CD4-positive, alpha-beta memory T cell (primary cell): ENCODE data around the gene CD2AP. TPM values are rescaled to one million over a fixed set of nuclear protein-coding genes. Genes with fewer than 3 reads are reported as not detected.

Experiments
- CTCF ChIA-PET: fragments of 350-600 bp; sonication (Branson Sonifier 250); formaldehyde crosslinking; loops from one replicate; lab custom pipeline; 2021; ENCODE audit warnings: inconsistent platforms; ENCODE audit not compliant: partially characterized antibody; lab: Charles Lee
- POLR2A ChIA-PET: fragments of 350-600 bp; sonication (Branson Sonifier 250); formaldehyde crosslinking; loops from one replicate; lab custom pipeline; 2021; ENCODE audit not compliant: partially characterized antibody; lab: Charles Lee
- DNase-seq, 5 donors: peaks; one replicate each; pipeline versions ENCODE4 v3.0.0 to v3.0.0-alpha.2; 2020 to 2022; ENCODE audit warnings: mixed read lengths in 1 of 5
- H3K27ac ChIP-seq: one replicate; pipeline ENCODE4 v1.7.0; 2013; ENCODE audit warnings: low read depth, low read length
- H3K27me3 ChIP-seq: 2 replicates; pipeline ENCODE4 v1.7.0; 2013; ENCODE audit warnings: mild to moderate bottlenecking, low read length, moderate library complexity; ENCODE audit not compliant: insufficient read depth
- H3K36me3 ChIP-seq: 2 replicates; pipeline ENCODE4 v1.7.0; 2013; ENCODE audit warnings: mild to moderate bottlenecking, low read length, moderate library complexity; ENCODE audit not compliant: insufficient read depth
- H3K4me1 ChIP-seq: 2 replicates; pipeline ENCODE4 v1.7.0; 2013; ENCODE audit warnings: mild to moderate bottlenecking, low read length, moderate library complexity; ENCODE audit not compliant: insufficient read depth
- H3K4me3 ChIP-seq, 2 donors: one replicate each; pipeline ENCODE4 v1.7.0; 2013; ENCODE audit warnings: low read length in 2 of 2, mild to moderate bottlenecking in 1 of 2
- H3K9me3 ChIP-seq, 2 donors: one replicate each; pipeline ENCODE4 v1.7.0; 2013; ENCODE audit warnings: low read length in 2 of 2, control low read depth in 1 of 2; ENCODE audit not compliant: control insufficient read depth in 1 of 2
- H3K27ac Mint-ChIP-seq, 7 donors: one replicate each; pipeline ENCODE4 v1.8.0; 2020 to 2021; ENCODE audit warnings: mixed read lengths in 7 of 7, mild to moderate bottlenecking in 6 of 7, inconsistent platforms in 3 of 7, moderate library complexity in 3 of 7
- H3K27me3 Mint-ChIP-seq, 2 donors: one replicate each; pipeline ENCODE4 v1.8.0; 2020 to 2021; ENCODE audit warnings: mixed read lengths in 2 of 2
- H3K36me3 Mint-ChIP-seq, 2 donors: one replicate each; pipeline ENCODE4 v1.8.0; 2020 to 2021; ENCODE audit warnings: mixed read lengths in 2 of 2, inconsistent platforms in 1 of 2, mild to moderate bottlenecking in 1 of 2
- H3K4me1 Mint-ChIP-seq, 4 donors: one replicate each; pipeline ENCODE4 v1.8.0; 2020 to 2021; ENCODE audit warnings: mixed read lengths in 4 of 4, mild to moderate bottlenecking in 1 of 4
- H3K4me3 Mint-ChIP-seq, 8 donors: one replicate each; pipeline ENCODE4 v1.8.0; 2020 to 2021; ENCODE audit warnings: mixed read lengths in 8 of 8, mild to moderate bottlenecking in 7 of 8, moderate library complexity in 6 of 8, inconsistent platforms in 3 of 8
- H3K9me3 Mint-ChIP-seq, 8 donors: one replicate each; pipeline ENCODE4 v1.8.0; 2020 to 2021; ENCODE audit warnings: mixed read lengths in 8 of 8, mild to moderate bottlenecking in 5 of 8, inconsistent platforms in 3 of 8, moderate library complexity in 1 of 8
- intact Hi-C: fragments of 100-400 bp; cut with micrococcal nuclease; formaldehyde crosslinking; loops from one replicate; pipeline ENCODE4 v1.15.1; 2023
- polyA plus RNA-seq, 2 donors: library from polyadenylated mRNA; unstranded; fragments of 300-500 nt; fragmentation: Illumina TruSeq; gene quantifications; one replicate each; pipeline ENCODE4 v1.2.3, GENCODE V29; 2021
- total RNA-seq, 2 experiments: library from RNA; stranded (reverse); gene quantifications; one replicate each; pipeline ENCODE4 v1.2.3, GENCODE V29; 2021

The CD2AP gene, protein sequence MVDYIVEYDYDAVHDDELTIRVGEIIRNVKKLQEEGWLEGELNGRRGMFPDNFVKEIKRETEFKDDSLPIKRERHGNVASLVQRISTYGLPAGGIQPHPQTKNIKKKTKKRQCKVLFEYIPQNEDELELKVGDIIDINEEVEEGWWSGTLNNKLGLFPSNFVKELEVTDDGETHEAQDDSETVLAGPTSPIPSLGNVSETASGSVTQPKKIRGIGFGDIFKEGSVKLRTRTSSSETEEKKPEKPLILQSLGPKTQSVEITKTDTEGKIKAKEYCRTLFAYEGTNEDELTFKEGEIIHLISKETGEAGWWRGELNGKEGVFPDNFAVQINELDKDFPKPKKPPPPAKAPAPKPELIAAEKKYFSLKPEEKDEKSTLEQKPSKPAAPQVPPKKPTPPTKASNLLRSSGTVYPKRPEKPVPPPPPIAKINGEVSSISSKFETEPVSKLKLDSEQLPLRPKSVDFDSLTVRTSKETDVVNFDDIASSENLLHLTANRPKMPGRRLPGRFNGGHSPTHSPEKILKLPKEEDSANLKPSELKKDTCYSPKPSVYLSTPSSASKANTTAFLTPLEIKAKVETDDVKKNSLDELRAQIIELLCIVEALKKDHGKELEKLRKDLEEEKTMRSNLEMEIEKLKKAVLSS
- total RNA-seq (10 to 100 TPM; 25.7 to 25.8 TPM), polyA plus RNA-seq (1 to 10 TPM; 3.5 to 8.4 TPM)

DNA sequence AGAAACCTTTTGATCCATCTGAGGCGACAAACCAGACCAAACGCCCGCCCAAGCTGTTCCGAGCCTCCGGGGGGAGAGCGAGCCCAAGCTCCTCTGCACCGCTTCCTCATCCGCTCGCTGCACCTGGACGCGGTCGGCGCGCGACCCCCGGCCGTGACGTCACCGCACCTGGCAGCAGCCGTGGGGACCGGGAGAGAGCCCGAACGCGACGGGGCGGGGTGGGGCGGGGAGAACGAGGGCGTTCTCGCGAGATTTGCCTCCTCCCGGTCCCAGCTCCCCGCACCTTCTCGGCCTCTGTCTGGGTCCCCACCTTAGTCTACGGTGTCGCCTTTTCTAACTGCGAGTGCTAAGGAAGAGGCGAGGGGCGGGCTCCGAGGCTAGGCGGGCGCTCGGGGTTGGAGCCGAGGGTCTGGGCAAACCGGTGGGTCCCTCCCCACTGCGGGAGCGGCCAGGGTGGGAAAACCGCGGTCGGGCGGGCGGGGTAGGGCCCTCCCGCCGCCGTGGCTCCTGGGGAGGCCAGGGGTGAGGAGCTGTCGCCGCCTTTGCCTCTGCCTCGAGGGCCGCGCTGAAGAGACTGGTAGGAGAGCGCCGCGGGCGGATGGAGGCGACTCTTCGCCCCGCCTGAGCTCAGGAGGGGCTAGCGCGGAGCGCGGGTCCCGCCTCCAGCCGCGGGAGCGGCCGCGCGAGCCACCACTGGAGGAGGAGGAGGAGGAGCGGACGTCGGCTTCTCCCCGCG lies at the start of gene CD2AP:
TSS of gene CD2AP (plus strand) at position 293 of the 736 bp plus-strand sequence. CDS start 456 bp downstream, outside the sequence.
- intact Hi-C loops, result loop anchor here (1.0 to 5.0 kb wide), 3 partner anchors 63 to 1985 kb away; partner anchors contain the start of genes CENPQ and MMUT
- H3K27me3 ChIP-seq, result no peaks in the 10 kb centered on the region
- Mint-ChIP-seq H3K27ac (peak within 1 kb of the TSS; percentile 96 to 99 (median 98)), H3K36me3 (peaks cover 0 to 10% of the 10 kb centered on the region in 2 donors), H3K27me3 (no peaks in the 10 kb centered on the region), H3K9me3 (peaks cover 0 to 1% (median 0%) of the 10 kb centered on the region in 8 donors), H3K4me3 (peak within 1 kb of the TSS; percentile 92 to 100 (median 97)), H3K4me1 (peaks cover 22 to 47% (median 33%) of the 10 kb centered on the region in 4 donors)
- H3K4me1 ChIP-seq, result peaks cover 36% of the 10 kb centered on the region
- no peaks in the 10 kb centered on the region for H3K36me3 ChIP-seq
- CTCF ChIA-PET, result interaction anchor here (0.8 to 3.0 kb wide), 7 partner anchors 9 to 154 kb away, joined by 3 to 11 read pairs (median 4); no protein-coding TSS in a partner anchor
- no peaks in the 10 kb centered on the region for H3K9me3 ChIP-seq
- H3K27ac ChIP-seq, result peak within 1 kb of the TSS; percentile 89
- DNase-seq, result peak; percentile 90 to 94 (median 92)
- peak within 1 kb of the TSS; percentile 74 to 88 for H3K4me3 ChIP-seq
- POLR2A ChIA-PET, result interaction anchor here (0.7 to 2.9 kb wide), 20 partner anchors 9 to 1984 kb away, joined by 3 to 39 read pairs (median 4); no protein-coding TSS in a partner anchor

DNA sequence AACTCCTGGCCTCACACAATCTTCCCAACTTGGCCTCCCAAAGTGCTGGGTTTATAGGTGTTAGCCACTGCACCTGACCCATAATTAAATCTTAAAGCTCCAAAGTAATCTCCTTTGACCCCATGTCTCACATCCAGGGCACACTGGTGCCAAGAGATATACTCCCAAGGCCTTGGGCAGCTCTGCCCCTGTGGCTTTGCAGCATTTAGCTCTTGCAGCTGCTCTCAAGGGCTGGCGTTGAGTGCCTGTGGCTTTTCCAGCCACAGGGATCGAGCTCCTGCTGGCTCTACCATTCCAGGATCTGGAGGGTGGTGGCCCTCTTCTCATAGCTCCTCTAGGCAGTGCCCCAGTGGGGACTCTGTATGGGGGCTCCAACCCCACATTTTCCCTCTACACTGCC lies 49.3 kb upstream of the CD2AP start:
- H3K9me3 Mint-ChIP-seq, result peaks cover 2 to 38% (median 31%) of the 10 kb centered on the region in 8 donors

DNA sequence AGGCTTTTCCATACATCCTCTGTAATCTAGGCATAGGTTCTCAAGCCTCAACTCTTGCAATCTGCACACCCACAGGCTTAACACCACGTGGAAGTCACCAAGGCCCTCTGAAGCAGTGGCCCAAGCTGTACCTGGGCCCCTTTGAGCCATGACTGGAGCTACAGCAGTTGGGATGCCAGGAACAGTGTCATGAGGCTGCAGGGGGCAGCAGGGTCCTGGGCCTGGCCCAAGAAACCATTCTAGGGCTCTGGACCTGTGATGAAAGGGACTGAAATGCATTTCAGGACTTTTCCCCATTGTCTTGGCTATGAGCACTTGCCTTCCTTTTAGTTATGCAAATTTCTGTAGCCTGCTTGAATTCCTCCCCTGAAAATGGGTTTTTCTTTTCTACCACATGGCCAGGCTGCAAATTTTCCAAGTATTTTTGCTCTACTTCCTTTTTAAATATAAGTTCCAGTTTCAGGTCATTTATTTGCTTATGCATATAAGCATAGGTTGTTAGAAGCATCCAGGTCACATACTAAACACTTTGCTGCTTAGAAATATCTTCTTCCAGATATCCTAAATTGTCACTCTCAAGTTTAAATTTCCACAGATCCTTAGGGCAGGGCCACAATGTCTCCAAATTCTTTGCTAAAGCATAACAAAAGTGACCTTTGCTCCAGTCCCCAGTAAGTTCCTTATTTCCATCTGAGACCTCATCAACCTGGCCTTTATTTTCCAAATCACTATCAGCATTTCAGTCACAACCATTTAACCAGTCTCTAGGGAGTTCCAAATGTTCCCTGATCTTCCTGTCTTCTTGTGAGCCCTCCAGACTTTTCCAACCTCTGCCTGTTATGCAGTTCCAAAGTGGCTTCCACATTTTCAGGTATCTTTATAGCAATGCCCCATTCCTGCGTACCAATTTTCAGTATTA lies 48.6 kb upstream of the CD2AP start:
- no peaks in the 10 kb centered on the region for H3K4me1 Mint-ChIP-seq
- intact Hi-C loops, result no loop called here
- ChIA-PET CTCF (no interaction called here), POLR2A (no interaction called here)
- DNase-seq, result no peak
- H3K9me3 Mint-ChIP-seq, result peaks cover 2 to 38% (median 31%) of the 10 kb centered on the region in 8 donors
- peaks cover 3 to 10% of the 10 kb centered on the region in 2 donors for H3K36me3 Mint-ChIP-seq
- H3K27ac Mint-ChIP-seq, result no peak overlapping the region
- no peaks in the 10 kb centered on the region for H3K36me3 ChIP-seq
- no peak overlapping the region for H3K4me3 ChIP-seq
- H3K4me3 Mint-ChIP-seq, result no peak overlapping the region
- no peak overlapping the region for H3K27ac ChIP-seq
- peaks cover 0 to 3% of the 10 kb centered on the region in 2 donors for H3K9me3 ChIP-seq
- no peaks in the 10 kb centered on the region for H3K27me3 ChIP-seq
- peaks cover 0 to 2% of the 10 kb centered on the region in 2 donors for H3K27me3 Mint-ChIP-seq
- no peaks in the 10 kb centered on the region for H3K4me1 ChIP-seq

More for the DNA sequence above, 49.3 kb upstream of the CD2AP start:
- Histone ChIP-seq H3K9me3 (peaks cover 0 to 3% of the 10 kb centered on the region in 2 donors), H3K36me3 (no peaks in the 10 kb centered on the region), H3K27me3 (no peaks in the 10 kb centered on the region), H3K4me3 (no peak overlapping the region), H3K4me1 (no peaks in the 10 kb centered on the region), H3K27ac (no peak overlapping the region)
- no peak overlapping the region for H3K4me3 Mint-ChIP-seq
- ChIA-PET POLR2A (no interaction called here), CTCF (no interaction called here)
- H3K27me3 Mint-ChIP-seq, result peaks cover 0 to 2% of the 10 kb centered on the region in 2 donors
- no peak overlapping the region for H3K27ac Mint-ChIP-seq
- no peaks in the 10 kb centered on the region for H3K4me1 Mint-ChIP-seq
- no peak for DNase-seq
- intact Hi-C loops, result no loop called here
- peaks cover 3 to 10% of the 10 kb centered on the region in 2 donors for H3K36me3 Mint-ChIP-seq

DNA sequence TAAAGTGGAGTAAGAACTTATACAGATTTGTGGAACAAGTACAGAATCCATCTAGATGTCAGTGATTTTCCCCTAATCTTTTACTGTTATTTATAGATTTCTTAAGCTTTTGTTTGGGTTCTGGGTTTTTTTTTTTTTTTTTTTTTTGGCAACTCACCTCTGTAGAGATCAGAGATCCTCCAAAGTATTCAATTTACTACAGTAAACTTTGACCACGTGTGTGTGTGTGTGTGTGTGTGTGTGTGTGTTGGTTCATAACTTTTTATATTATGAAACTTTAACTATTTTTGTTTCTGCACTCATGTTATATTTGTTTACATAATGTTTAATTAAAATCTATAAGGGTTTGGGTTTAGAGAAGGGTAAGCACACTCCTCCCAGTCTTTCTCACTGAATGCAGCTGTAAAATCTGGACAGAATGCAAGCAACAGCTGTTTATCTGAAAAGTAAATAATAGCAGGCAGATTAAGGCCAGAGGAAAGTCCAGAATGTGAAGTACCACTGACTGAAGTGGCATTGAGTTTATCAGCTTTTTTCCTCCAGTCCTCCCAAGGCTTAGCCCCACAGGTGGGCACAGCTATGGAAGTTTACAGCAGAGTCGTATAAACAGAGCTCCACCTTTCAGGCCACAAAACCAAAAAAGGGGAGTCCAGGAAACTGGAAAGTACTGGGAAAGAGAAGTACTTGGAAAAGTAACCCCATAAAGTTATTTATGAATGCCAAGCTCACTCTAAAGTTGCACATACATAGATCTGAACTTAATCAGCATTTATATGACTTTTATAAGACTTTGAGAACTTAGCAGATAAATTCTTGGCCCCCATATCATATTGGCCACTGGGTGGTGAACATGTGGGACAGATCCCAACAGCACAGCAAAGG lies 43.0 kb upstream of the CD2AP start:
- POLR2A ChIA-PET, result no interaction called here
- Mint-ChIP-seq H3K4me3 (no peak overlapping the region), H3K9me3 (peaks cover 2 to 22% (median 17%) of the 10 kb centered on the region in 8 donors), H3K4me1 (peaks cover 0 to 3% (median 0%) of the 10 kb centered on the region in 4 donors), H3K27me3 (peaks cover under 1 to 4% of the 10 kb centered on the region in 2 donors), H3K36me3 (peaks cover 1 to 8% of the 10 kb centered on the region in 2 donors), H3K27ac (no peak overlapping the region)
- H3K27me3 ChIP-seq, result no peaks in the 10 kb centered on the region
- H3K9me3 ChIP-seq, result no peaks in the 10 kb centered on the region
- intact Hi-C loops, result no loop called here
- CTCF ChIA-PET, result no interaction called here
- H3K36me3 ChIP-seq, result no peaks in the 10 kb centered on the region
- H3K4me1 ChIP-seq, result no peaks in the 10 kb centered on the region
- no peak overlapping the region for H3K4me3 ChIP-seq
- DNase-seq, result no peak
- H3K27ac ChIP-seq, result no peak overlapping the region

DNA sequence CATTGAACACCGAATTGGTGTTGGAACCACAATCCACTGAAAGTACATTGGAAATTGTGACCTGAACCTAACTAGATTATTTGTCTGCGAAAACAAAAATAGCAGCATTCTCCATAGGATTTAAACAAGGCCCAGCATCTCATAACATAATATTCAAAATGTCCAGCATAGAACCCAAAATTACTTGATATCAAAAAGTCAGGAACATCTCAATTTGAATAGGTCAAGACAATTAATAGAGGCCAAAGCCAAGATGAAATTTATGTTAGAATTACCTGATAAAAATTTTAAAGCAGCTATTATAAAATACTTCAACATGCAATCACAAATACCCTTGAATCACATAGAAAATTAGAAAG lies 42.4 kb upstream of the CD2AP start:
- Histone ChIP-seq H3K4me3 (no peak overlapping the region), H3K27ac (no peak overlapping the region), H3K27me3 (no peaks in the 10 kb centered on the region), H3K9me3 (no peaks in the 10 kb centered on the region), H3K36me3 (no peaks in the 10 kb centered on the region), H3K4me1 (no peaks in the 10 kb centered on the region)
- Mint-ChIP-seq H3K4me1 (peaks cover 0 to 3% (median 0%) of the 10 kb centered on the region in 4 donors), H3K36me3 (peaks cover 1 to 6% of the 10 kb centered on the region in 2 donors), H3K9me3 (peaks cover 2 to 18% (median 11%) of the 10 kb centered on the region in 8 donors), H3K27ac (no peak overlapping the region), H3K4me3 (no peak overlapping the region), H3K27me3 (peaks cover 1 to 4% of the 10 kb centered on the region in 2 donors)
- ChIA-PET CTCF (no interaction called here), POLR2A (no interaction called here)
- DNase-seq, result no peak
- intact Hi-C loops, result no loop called here

DNA sequence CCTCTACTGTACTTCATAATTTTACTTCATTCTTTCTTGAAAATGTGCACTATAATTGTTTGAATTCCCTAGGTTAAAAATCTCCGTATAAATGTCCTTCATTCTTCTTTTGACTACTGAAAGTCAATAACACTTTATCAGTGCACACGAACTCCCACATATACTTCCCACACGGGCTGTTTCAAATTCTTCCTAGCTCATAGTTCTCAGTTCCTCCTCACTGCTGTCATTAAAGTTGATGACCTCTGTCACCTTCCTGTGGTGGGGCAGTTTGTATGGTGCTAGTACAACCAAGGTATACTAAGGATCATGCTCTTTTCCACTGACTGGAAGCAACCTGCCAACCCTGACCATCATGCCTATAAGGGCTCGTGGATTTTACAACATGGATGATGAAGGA lies 40.0 kb upstream of the CD2AP start:
- CTCF ChIA-PET, result no interaction called here
- H3K4me3 ChIP-seq, result no peak overlapping the region
- POLR2A ChIA-PET, result no interaction called here

More for the DNA sequence above, 40.0 kb upstream of the CD2AP start:
- DNase-seq, result no peak
- intact Hi-C loops, result no loop called here
- Histone ChIP-seq H3K9me3 (no peaks in the 10 kb centered on the region), H3K4me1 (no peaks in the 10 kb centered on the region), H3K27me3 (no peaks in the 10 kb centered on the region), H3K27ac (no peak overlapping the region), H3K36me3 (no peaks in the 10 kb centered on the region)
- H3K4me3 Mint-ChIP-seq, result no peak overlapping the region
- H3K4me1 Mint-ChIP-seq, result peaks cover 0 to 3% (median 0%) of the 10 kb centered on the region in 4 donors
- peaks cover 1 to 2% of the 10 kb centered on the region in 2 donors for H3K27me3 Mint-ChIP-seq
- H3K27ac Mint-ChIP-seq, result no peak overlapping the region
- H3K36me3 Mint-ChIP-seq, result no peaks in the 10 kb centered on the region
- H3K9me3 Mint-ChIP-seq, result peaks cover 0 to 7% (median 0%) of the 10 kb centered on the region in 8 donors
